Activated B cell treated with CpG ODN at 0.5 μM for 24 hours (primary cell): ENCODE results near the gene ZNF860. TPM values are rescaled to one million over a fixed set of nuclear protein-coding genes. Genes with fewer than 3 reads are reported as not detected.
A peak's percentile ranks its signal among the peaks of the same experiment; 100 is the strongest.
"Not testable (repeated sequence)": the region's sequence is repeated elsewhere in the genome, so short reads cannot be mapped to it uniquely, and the experiment has no call there.

Source experiments
- ATAC-seq: fragments of 200-7000 bp; cut with Tn5 transposase; one replicate; pipeline ENCODE4 v1.10.0; 2021; ENCODE audit warnings: low read depth, mild to moderate bottlenecking, moderate library complexity
- CTCF ChIA-PET: fragments of 350-600 bp; sonication (Branson Sonifier 250); formaldehyde crosslinking; loops from one replicate; lab custom pipeline; 2021; ENCODE audit warnings: antibody characterized with exemption; lab: Charles Lee
- POLR2A ChIA-PET: fragments of 350-600 bp; sonication (Branson Sonifier 250); formaldehyde crosslinking; loops from one replicate; lab custom pipeline; 2021; ENCODE audit warnings: antibody characterized with exemption; lab: Charles Lee
- DNase-seq: peaks from one replicate; pipeline ENCODE4 v3.0.0; 2022
- H3K27ac Mint-ChIP-seq: one replicate; pipeline ENCODE4 v1.8.0; 2020; ENCODE audit warnings: mixed read lengths
- H3K27me3 Mint-ChIP-seq: one replicate; pipeline ENCODE4 v1.8.0; 2021; ENCODE audit warnings: mixed read lengths
- H3K36me3 Mint-ChIP-seq: one replicate; pipeline ENCODE4 v1.8.0; 2021; ENCODE audit warnings: low read depth, mixed read lengths
- H3K4me1 Mint-ChIP-seq: one replicate; pipeline ENCODE4 v1.8.0; 2021; ENCODE audit warnings: mixed read lengths
- H3K4me3 Mint-ChIP-seq: one replicate; pipeline ENCODE4 v1.8.0; 2020; ENCODE audit warnings: mild to moderate bottlenecking, mixed read lengths
- H3K9me3 Mint-ChIP-seq: one replicate; pipeline ENCODE4 v1.8.0; 2020; ENCODE audit warnings: mixed read lengths
- intact Hi-C: fragments of 100-400 bp; cut with micrococcal nuclease; formaldehyde crosslinking; loops from one replicate; pipeline ENCODE4 v1.15.1; 2024
- total RNA-seq: library from RNA; stranded (reverse); gene quantifications from 2 replicates; pipeline ENCODE4 v1.2.3, GENCODE V29; 2022
- TF ChIP-seq, protein P1 (sequence below): fragments of 200-600 bp; IDR thresholded peaks from one replicate; pipeline ENCODE4 v1.8.0; 2022; ENCODE audit warnings: antibody characterized with exemption, mild to moderate bottlenecking

Gene ZNF860
- total RNA-seq, 1 donor from 2014 or later, result 19.1 TPM

DNA sequence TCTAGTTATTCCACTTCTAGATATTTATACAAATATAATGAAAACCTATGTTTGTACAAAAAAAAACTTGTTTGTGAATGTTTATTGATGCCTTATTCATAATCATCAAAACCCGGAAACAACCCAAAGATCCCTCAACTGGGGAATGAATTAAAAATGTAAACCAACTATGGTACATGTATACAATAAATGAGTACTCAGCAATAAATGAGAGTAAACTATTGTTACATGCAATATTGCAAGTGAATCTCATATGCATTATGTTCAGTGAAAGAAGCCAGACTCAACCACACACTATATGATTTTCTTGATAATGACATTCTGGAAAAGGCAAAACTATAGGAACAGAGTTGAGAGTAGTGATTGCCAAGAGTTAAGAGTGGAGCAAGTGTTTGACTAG, 12.3 kb downstream of the ZNF860 start:
- intact Hi-C loops, result no loop called here
- no peak overlapping the region for H3K4me3 Mint-ChIP-seq
- no peak overlapping the region for H3K27ac Mint-ChIP-seq
- H3K36me3 Mint-ChIP-seq, result peaks cover 32% of the 10 kb centered on the region
- H3K4me1 Mint-ChIP-seq, result peaks cover 32% of the 10 kb centered on the region
- ATAC-seq, result no peak
- CTCF ChIA-PET, result no interaction called here
- no peak for DNase-seq
- H3K9me3 Mint-ChIP-seq, result peaks cover 11% of the 10 kb centered on the region
- H3K27me3 Mint-ChIP-seq, result no peaks in the 10 kb centered on the region
- POLR2A ChIA-PET, result no interaction called here
- TF ChIP-seq, protein P1, sequence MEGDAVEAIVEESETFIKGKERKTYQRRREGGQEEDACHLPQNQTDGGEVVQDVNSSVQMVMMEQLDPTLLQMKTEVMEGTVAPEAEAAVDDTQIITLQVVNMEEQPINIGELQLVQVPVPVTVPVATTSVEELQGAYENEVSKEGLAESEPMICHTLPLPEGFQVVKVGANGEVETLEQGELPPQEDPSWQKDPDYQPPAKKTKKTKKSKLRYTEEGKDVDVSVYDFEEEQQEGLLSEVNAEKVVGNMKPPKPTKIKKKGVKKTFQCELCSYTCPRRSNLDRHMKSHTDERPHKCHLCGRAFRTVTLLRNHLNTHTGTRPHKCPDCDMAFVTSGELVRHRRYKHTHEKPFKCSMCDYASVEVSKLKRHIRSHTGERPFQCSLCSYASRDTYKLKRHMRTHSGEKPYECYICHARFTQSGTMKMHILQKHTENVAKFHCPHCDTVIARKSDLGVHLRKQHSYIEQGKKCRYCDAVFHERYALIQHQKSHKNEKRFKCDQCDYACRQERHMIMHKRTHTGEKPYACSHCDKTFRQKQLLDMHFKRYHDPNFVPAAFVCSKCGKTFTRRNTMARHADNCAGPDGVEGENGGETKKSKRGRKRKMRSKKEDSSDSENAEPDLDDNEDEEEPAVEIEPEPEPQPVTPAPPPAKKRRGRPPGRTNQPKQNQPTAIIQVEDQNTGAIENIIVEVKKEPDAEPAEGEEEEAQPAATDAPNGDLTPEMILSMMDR, result no peak

GRCh38 chr3:31995026-31995425, 13.5 kb downstream of the ZNF860 start:
- CTCF ChIA-PET, ATAC-seq, H3K27me3 Mint-ChIP-seq, POLR2A ChIA-PET, DNase-seq, H3K4me3 Mint-ChIP-seq: not testable (repeated sequence)
- Mint-ChIP-seq H3K9me3 (peaks cover 11% of the 10 kb centered on the region), H3K4me1 (peaks cover 44% of the 10 kb centered on the region), H3K36me3 (peaks cover 34% of the 10 kb centered on the region), H3K27ac (peak overlapping the region; percentile 46)
- intact Hi-C loops, result loop anchor here (1.0 kb wide), 1 partner anchor 9 kb away; no protein-coding TSS in a partner anchor

DNA sequence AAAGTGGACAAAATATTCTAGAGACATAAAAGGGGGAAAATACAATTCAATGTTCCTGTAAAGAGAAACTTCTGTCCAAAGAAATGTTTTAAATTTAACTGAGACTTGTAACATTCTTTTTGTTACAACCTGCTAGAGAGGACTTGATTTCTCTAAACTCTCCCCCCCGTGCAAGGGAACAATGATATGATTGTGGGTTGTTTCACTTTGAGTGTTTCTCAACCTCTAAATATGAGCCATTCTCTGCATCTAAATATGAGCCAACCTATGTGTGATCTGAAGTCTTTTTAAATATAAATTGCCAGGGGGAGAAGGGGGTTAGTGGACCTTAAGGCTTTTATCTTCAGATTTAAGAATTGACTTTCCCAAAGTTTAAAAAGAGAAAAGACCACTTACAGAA, 14.6 kb downstream of the ZNF860 start:
- peak overlapping the region; percentile 94 for H3K27ac Mint-ChIP-seq
- H3K36me3 Mint-ChIP-seq, result peaks cover 35% of the 10 kb centered on the region
- no peak overlapping the region for H3K4me3 Mint-ChIP-seq
- peaks cover 9% of the 10 kb centered on the region for H3K9me3 Mint-ChIP-seq
- no peak for DNase-seq
- intact Hi-C loops, result no loop called here
- CTCF ChIA-PET, result no interaction called here
- H3K27me3 Mint-ChIP-seq, result no peaks in the 10 kb centered on the region
- TF ChIP-seq, protein P1, result no peak
- POLR2A ChIA-PET, result no interaction called here
- no peak for ATAC-seq
- H3K4me1 Mint-ChIP-seq, result peaks cover 55% of the 10 kb centered on the region

DNA sequence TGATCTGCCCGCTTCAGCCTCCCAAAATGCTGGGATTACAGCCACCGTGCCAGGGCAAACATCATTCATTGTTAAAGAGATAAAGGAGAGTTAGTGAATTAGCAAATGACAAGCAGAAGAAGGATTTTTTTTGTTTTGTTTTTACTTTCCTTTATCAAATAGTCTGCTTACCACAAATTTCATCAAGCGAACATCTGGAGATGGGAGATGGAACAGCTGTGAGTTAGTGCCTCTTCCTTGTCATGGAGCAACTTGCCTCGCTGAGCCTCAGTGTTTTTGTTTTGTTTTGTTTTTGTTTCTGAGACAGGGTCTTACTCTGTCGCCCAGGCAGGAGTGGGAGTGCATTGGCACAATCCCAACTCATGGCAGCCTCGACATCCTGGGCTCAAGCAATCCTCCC, 15.9 kb downstream of the ZNF860 start:
- H3K27ac Mint-ChIP-seq, result peak overlapping the region; percentile 94
- no peaks in the 10 kb centered on the region for H3K27me3 Mint-ChIP-seq
- CTCF ChIA-PET, result interaction anchor here (1.1 kb wide), 1 partner anchor 14 kb away, joined by 3 read pairs; no protein-coding TSS in a partner anchor

DNA sequence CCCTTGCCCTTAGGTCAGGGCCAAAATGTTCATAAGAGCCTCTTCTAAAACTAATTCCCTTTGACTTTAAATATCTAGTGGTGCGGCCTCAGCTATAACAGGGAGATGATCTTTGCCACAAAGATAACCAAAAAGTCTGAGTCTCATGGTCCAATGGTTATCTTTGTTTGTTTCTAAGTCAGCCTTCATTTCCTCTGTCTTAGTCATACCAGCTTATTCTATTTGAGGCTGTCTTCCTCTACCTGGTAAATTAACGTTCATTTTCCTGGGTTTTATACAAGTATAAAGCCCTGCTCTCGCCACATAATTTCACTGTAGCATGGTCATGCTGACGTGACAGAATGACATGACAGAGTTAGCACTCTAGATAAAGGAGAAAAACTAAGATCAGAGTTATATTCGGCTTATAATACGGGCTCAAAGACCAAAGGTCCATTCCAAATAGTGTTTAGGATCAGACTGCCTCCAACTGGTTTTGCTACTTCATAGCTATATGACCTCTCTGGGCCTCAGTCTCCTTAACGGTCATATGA, 18.4 kb downstream of the ZNF860 start:
- ChIA-PET POLR2A (interaction anchor here (0.6 to 4.2 kb wide), 11 partner anchors 10 to 468 kb away, joined by 3 to 65 read pairs (median 4); partner anchors contain the start of genes OSBPL10, STT3B and ZNF860), CTCF (interaction anchor here (1.3 to 2.8 kb wide), 4 partner anchors 18 to 48 kb away, joined by 3 to 12 read pairs (median 5); partner anchors contain the start of genes OSBPL10 and ZNF860)
- ATAC-seq (peak; percentile 86), DNase-seq (no peak)
- H3K9me3 Mint-ChIP-seq, result peaks cover under 1% of the 10 kb centered on the region
- peaks cover 18% of the 10 kb centered on the region for H3K36me3 Mint-ChIP-seq
- peak overlapping the region; percentile 94 for H3K27ac Mint-ChIP-seq
- TF ChIP-seq, protein P1, result no peak
- H3K4me3 Mint-ChIP-seq, result peak overlapping the region; percentile 65
- intact Hi-C loops, result loop anchor here (1.0 to 2.0 kb wide), 3 partner anchors 10 to 39 kb away; partner anchors contain the start of genes OSBPL10 and ZNF860
- peaks cover 68% of the 10 kb centered on the region for H3K4me1 Mint-ChIP-seq
- H3K27me3 Mint-ChIP-seq, result no peaks in the 10 kb centered on the region

More for the DNA sequence above, 15.9 kb downstream of the ZNF860 start:
- Mint-ChIP-seq H3K4me1 (peaks cover 57% of the 10 kb centered on the region), H3K4me3 (no peak overlapping the region), H3K9me3 (peaks cover 8% of the 10 kb centered on the region), H3K36me3 (peaks cover 32% of the 10 kb centered on the region)
- POLR2A ChIA-PET, result interaction anchor here (0.6 to 4.2 kb wide), 3 partner anchors 9 to 1384 kb away, joined by 3 to 65 read pairs (median 4); partner anchors contain the start of genes OSBPL10 and ZNF860
- ATAC-seq, result no peak
- TF ChIP-seq, protein P1, result no peak
- intact Hi-C loops, result no loop called here
- no peak for DNase-seq
